Mesothelial cell of epicardium (in vitro differentiated cells): Measurements from ENCODE around the gene CYB5B. TPM values are rescaled to one million over a fixed set of nuclear protein-coding genes. Genes with fewer than 3 reads are reported as not detected.
A peak's percentile ranks its signal among the peaks of the same experiment; 100 is the strongest.

Source experiments
- DNase-seq, 2 experiments: peaks; one replicate each; pipeline ENCODE4 v3.0.0; 2021; ENCODE audit warnings: low spot score in 2 of 2; ENCODE audit not compliant: unreplicated experiment in 2 of 2
- H3K27ac Mint-ChIP-seq: 2 replicates; pipeline ENCODE4 v1.8.0; 2021; ENCODE audit warnings: mixed read lengths
- H3K27me3 Mint-ChIP-seq: 2 replicates; pipeline ENCODE4 v1.8.0; 2021; ENCODE audit warnings: low read depth, mixed read lengths
- H3K36me3 Mint-ChIP-seq: 2 replicates; pipeline ENCODE4 v1.8.0; 2021; ENCODE audit warnings: mixed read lengths
- H3K4me1 Mint-ChIP-seq: 2 replicates; pipeline ENCODE4 v1.8.0; 2021; ENCODE audit warnings: mixed read lengths
- H3K4me3 Mint-ChIP-seq: 2 replicates; pipeline ENCODE4 v1.8.0; 2021; ENCODE audit warnings: mild to moderate bottlenecking, moderate library complexity, mixed read lengths
- H3K9me3 Mint-ChIP-seq: 2 replicates; pipeline ENCODE4 v1.8.0; 2021; ENCODE audit warnings: mixed read lengths
- total RNA-seq: library from RNA; stranded (reverse); gene quantifications from 3 replicates; pipeline ENCODE4 v1.2.1, GENCODE V29; 2021
- TF ChIP-seq, protein P1 (sequence below): fragments of 200-600 bp; sonication (generic); IDR thresholded peaks from one replicate; pipeline ENCODE4 v1.5.0; 2021; ENCODE audit warnings: antibody characterized with exemption; ENCODE audit not compliant: unreplicated experiment

The CYB5B gene
- total RNA-seq, 1 donor from 2014 or later = 101 TPM

DNA sequence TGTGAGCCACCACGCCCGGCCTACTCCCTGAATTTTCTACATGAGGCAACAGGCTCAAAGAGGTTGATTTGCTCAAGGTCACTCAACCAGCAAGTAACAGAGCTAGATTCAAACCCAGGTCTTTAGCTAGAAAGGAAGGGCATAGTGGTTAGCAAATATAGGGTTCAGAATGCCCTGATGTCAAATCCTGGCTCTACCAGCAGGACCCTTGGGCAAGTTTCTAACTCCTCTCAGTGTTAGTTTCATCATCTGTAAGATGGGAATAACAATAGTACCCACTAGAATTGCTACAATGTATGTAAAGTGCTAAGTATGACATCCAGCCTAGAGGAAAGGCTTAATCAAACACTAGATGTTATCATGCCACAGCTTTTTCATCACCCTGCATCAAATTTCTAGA lies 19.1 kb upstream of the CYB5B start:
- DNase-seq = no peak
- H3K4me1 Mint-ChIP-seq = peaks cover 65% of the 10 kb centered on the region
- no peaks in the 10 kb centered on the region for H3K9me3 Mint-ChIP-seq
- H3K4me3 Mint-ChIP-seq = no peak overlapping the region
- H3K36me3 Mint-ChIP-seq = no peaks in the 10 kb centered on the region
- peak overlapping the region; percentile 92 for H3K27ac Mint-ChIP-seq
- H3K27me3 Mint-ChIP-seq = no peaks in the 10 kb centered on the region
- TF ChIP-seq, protein P1, sequence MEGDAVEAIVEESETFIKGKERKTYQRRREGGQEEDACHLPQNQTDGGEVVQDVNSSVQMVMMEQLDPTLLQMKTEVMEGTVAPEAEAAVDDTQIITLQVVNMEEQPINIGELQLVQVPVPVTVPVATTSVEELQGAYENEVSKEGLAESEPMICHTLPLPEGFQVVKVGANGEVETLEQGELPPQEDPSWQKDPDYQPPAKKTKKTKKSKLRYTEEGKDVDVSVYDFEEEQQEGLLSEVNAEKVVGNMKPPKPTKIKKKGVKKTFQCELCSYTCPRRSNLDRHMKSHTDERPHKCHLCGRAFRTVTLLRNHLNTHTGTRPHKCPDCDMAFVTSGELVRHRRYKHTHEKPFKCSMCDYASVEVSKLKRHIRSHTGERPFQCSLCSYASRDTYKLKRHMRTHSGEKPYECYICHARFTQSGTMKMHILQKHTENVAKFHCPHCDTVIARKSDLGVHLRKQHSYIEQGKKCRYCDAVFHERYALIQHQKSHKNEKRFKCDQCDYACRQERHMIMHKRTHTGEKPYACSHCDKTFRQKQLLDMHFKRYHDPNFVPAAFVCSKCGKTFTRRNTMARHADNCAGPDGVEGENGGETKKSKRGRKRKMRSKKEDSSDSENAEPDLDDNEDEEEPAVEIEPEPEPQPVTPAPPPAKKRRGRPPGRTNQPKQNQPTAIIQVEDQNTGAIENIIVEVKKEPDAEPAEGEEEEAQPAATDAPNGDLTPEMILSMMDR = no peak

DNA sequence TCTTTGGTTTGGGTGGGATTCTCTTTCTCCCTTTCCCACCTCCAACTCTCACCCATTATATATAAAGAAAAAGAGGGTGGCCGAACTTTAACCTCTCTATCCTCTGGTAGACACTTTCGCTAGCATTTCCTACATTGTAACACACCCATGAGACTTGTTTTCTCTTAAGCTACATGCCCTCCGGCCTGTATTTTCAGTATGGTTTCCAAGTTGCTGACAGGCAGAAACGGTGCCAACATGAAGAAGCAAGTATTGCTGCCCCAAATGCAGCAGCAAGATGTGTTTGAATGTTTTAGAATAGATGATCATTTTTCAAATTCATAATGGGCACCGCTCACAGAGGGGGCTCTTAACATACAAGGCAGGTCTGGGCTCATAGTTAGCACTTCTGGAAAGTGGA lies 18.7 kb upstream of the CYB5B start:
- no peak for DNase-seq

DNA sequence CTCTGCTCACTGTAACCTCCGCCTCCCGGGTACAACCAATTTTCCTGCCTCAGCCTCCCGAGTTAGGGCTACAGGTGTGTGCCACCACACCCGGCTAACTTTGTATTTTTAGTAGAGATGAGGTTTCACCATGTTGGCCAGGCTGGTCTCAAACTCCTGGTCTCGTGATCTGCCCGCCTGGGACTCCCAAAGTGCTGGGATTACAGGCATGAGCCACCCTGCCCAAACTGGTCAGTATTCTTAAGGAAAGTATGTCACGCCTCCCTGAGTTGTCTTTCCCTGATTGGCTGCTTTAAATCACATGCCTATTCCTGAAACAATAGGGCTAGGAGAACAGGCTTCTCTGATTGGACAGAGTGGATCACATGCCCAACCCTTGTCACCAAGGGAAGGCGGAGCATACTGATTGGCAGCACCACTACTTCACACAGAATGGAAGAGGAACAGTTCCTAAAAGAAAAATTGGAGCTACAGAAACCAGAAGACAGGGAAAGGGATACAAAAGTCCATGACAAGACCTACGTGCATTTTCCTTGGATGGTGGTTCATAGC lies 17.6 kb upstream of the CYB5B start:
- Mint-ChIP-seq H3K27me3 (no peaks in the 10 kb centered on the region), H3K4me1 (peaks cover 73% of the 10 kb centered on the region), H3K9me3 (no peaks in the 10 kb centered on the region), H3K36me3 (no peaks in the 10 kb centered on the region), H3K4me3 (no peak overlapping the region), H3K27ac (peak overlapping the region; percentile 67)
- TF ChIP-seq, protein P1 = no peak
- no peak for DNase-seq

More for the DNA sequence above, 18.7 kb upstream of the CYB5B start:
- Mint-ChIP-seq H3K4me3 (no peak overlapping the region), H3K36me3 (no peaks in the 10 kb centered on the region), H3K27me3 (no peaks in the 10 kb centered on the region), H3K9me3 (no peaks in the 10 kb centered on the region), H3K27ac (peak overlapping the region; percentile 92), H3K4me1 (peaks cover 69% of the 10 kb centered on the region)
- TF ChIP-seq, protein P1 = no peak

DNA sequence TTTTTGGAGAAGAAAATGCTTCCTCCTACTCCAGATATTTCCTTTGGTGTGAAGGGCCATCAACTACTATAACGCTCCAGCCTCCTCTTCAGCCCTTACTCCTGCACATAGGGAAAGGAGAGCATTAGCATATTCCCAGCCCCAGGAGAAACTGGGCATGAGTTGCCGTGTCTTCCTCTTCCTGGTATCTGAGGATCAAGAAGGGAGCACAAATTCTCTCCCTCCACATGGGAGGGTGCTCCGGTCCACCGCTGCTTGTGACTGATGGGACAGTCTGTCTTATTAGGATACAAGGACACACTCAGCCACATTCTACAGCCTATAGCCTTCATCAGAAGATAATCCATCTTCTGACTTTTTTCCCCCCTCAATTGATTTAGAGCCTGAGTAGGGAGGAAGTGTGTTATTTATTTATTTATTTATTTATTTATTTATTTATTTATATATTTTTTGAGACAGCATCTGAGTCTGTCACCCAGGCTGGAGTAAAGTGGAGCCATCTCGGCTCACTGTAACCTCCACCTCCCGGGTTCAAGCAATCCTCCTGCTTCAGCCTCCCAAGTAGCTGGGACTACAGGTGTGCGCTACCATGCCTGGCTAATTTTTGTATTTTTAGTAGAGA lies 16.6 kb upstream of the CYB5B start:
- Mint-ChIP-seq H3K27ac (peak overlapping the region; percentile 72), H3K4me1 (peaks cover 65% of the 10 kb centered on the region), H3K27me3 (no peaks in the 10 kb centered on the region), H3K9me3 (no peaks in the 10 kb centered on the region), H3K4me3 (no peak overlapping the region), H3K36me3 (no peaks in the 10 kb centered on the region)
- no peak for DNase-seq
- TF ChIP-seq, protein P1 = no peak

DNA sequence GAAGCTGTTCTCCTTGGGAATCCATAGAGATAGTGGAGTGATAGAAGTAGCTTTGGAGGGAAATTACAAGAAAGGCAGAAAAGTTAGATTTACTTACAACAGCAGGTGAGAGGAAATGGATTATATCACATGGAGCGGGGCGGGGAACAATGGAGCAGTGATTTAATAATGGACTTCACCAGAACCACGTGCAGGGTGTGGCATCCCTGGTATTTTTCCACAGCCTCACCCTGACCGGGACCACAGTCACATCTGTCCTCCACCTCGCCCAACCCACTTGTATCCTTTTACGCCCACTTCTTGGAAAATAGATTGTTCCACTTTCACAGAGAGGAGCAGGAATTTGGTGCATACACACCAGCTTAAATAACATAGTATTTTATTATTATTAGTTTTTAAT lies 15.9 kb upstream of the CYB5B start:
- DNase-seq = no peak
- Mint-ChIP-seq H3K9me3 (no peaks in the 10 kb centered on the region), H3K27me3 (no peaks in the 10 kb centered on the region), H3K36me3 (no peaks in the 10 kb centered on the region), H3K4me1 (peaks cover 61% of the 10 kb centered on the region), H3K27ac (peak overlapping the region; percentile 26), H3K4me3 (no peak overlapping the region)
- TF ChIP-seq, protein P1 = no peak
